Stimulated activated CD8-positive, alpha-beta memory T cell treated with anti-CD3 and anti-CD28 coated beads, Interleukin-4, amount 100 ng/mL, for 48 hours (primary cell): ENCODE data around the gene TTLL11.

Experiments
- DNase-seq: peaks from one replicate; pipeline ENCODE4 v3.0.0-alpha.2; 2020

Gene TTLL11

GRCh38 chr9:121956808-121957207, 136.3 kb downstream of the TTLL11 start:
- no peak for DNase-seq

GRCh38 chr9:121955649-121956048, 137.5 kb downstream of the TTLL11 start:
- no peak for DNase-seq

GRCh38 chr9:121954477-121955140, 138.5 kb downstream of the TTLL11 start:
- no peak for DNase-seq

GRCh38 chr9:121952611-121953010, 140.5 kb downstream of the TTLL11 start:
- no peak for DNase-seq

- DNase-seq: no peak
Observed at GRCh38 chr9:121950866-121951265, 142.2 kb downstream of the TTLL11 start.

GRCh38 chr9:121950441-121950840, 142.7 kb downstream of the TTLL11 start:
- DNase-seq: no peak

GRCh38 chr9:121949766-121950165, 143.3 kb downstream of the TTLL11 start:
- no peak for DNase-seq

- DNase-seq: no peak
Observed at GRCh38 chr9:121949364-121949763, 143.7 kb downstream of the TTLL11 start.

- DNase-seq: no peak
Observed at GRCh38 chr9:121947775-121948174, 145.3 kb downstream of the TTLL11 start.

- no peak for DNase-seq
Observed at GRCh38 chr9:121946465-121946864, 146.6 kb downstream of the TTLL11 start.

GRCh38 chr9:121945849-121946248, 147.3 kb downstream of the TTLL11 start:
- no peak for DNase-seq

GRCh38 chr9:121945281-121945680, 147.8 kb downstream of the TTLL11 start:
- no peak for DNase-seq

- no peak for DNase-seq
Observed at GRCh38 chr9:121944711-121945191, 148.4 kb downstream of the TTLL11 start.

GRCh38 chr9:121943463-121943862, 149.6 kb downstream of the TTLL11 start:
- DNase-seq: no peak

GRCh38 chr9:121942866-121943382, 150.2 kb downstream of the TTLL11 start:
- no peak for DNase-seq

- no peak for DNase-seq
Observed at GRCh38 chr9:121942313-121942712, 150.8 kb downstream of the TTLL11 start.

GRCh38 chr9:121939643-121940042, 153.5 kb downstream of the TTLL11 start:
- DNase-seq: no peak

GRCh38 chr9:121938621-121939020, 154.5 kb downstream of the TTLL11 start:
- DNase-seq: no peak

GRCh38 chr9:121937240-121937639, 155.9 kb downstream of the TTLL11 start:
- DNase-seq: no peak

- DNase-seq: no peak
Observed at GRCh38 chr9:121935739-121936138, 157.4 kb downstream of the TTLL11 start.

- DNase-seq: no peak
Observed at GRCh38 chr9:121930956-121931355, 162.2 kb downstream of the TTLL11 start.

GRCh38 chr9:121929893-121930875, 162.9 kb downstream of the TTLL11 start:
- no peak for DNase-seq

GRCh38 chr9:121927636-121928035, 165.5 kb downstream of the TTLL11 start:
- DNase-seq: no peak

GRCh38 chr9:121927081-121927480, 166.0 kb downstream of the TTLL11 start:
- no peak for DNase-seq
